Stimulated activated CD8-positive, alpha-beta memory T cell treated with anti-CD3 and anti-CD28 coated beads, Interleukin-15, amount 100 ng/mL, for 48 hours (primary cell): ENCODE data around the gene DDIT4L.
"Not testable (repeated sequence)": the region's sequence is repeated elsewhere in the genome, so short reads cannot be mapped to it uniquely, and the experiment has no call there.

Source experiments
- DNase-seq, 2 donors: peaks; one replicate each; pipeline ENCODE4 v3.0.0-alpha.2; 2020; ENCODE audit warnings: low read depth in 2 of 2

The DDIT4L gene

DNA sequence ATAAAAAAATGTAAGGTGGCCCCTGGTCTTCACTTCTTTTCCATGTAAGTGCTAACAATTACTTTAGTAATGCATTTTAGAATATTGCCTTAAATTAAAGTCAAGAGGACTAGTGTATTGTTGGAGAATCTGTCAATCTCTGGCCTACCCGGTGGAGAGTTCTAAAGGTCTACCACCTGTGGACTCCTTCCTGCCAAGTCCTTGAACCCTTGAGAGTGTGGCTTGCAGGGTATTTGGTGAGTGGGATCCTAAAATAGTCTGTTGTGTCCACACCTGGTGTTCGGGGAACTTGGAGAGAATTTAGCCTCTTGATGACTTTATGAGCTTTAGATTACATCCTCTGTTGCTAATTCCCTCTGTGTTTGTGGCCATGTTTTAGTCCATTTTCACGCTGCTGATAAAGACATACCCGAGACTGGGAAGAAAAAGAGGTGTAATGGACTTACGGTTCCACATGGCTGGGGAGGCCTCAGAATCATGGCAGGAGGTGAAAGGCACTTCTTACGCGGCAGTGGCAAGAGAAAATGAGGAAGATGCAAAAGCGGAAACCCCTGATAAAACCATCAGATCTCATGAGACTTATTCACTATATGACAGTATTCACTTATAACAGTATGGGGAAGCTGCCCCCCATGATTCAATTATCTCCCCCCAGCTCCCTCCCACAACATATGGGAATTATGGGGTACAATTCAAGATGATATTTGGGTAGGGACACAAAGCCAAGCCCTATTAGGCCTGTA lies 23.8 kb downstream of the DDIT4L start:
- no peak for DNase-seq

DNA sequence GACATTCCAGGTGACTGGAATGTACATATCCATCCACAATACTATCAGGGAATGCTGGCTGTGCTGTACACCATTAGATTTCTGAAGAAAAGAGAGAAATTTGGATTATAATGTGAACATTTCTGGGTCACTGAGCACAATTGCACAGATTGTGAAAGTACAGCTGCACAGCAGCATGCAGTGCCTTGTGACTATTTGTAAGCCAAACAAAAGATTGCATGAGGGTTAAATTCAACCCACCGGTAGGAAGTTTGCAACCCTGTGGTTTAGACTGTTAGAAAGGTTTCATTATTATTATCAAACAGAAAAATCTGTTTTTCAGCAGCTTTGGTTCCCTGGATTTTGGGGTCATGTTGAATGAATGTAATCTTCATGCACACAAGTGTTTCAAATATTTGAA lies 24.5 kb downstream of the DDIT4L start:
- no peak for DNase-seq

DNA sequence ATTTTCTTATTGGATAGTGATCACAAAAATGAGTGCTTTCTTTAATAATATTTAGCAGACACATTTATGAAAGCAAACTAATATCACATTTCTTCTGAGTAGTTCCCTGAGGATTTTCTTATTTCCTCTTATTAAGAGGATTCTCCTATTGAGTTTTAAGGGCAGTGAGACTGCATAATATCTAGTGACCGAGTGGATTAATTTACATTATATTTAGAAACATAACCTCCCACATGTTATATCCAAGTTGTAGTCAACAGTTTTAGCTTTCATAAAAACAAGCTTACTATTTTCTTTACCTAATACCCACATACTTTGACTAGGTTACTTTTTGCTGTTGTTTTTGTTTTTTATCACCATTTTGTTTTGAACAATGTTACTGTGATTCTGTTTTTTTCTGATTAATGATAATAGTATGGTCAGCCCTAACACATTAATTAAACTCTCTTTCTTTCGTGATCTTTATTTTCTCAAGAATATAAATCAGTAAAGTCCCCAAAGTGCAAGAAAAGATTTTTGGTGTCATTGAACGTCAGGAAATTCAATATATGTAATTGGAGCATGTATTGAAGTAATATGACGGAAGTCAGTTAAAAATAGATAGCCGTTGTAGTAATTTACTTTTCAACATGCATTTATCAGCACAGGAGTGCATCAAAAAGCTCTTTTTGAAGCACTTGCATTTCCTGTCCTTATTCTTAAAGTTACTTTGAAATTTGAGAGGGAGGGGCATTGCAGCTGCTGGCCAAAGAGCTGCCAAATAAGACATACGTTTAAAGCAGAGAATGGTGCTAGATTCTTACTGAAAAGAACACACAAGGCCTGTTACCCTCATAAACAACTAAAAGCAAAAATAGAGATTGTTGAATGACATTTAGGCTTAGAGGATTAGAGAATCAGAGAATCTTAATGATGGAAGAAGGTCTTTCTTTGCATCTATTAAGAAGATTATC lies 25.2 kb downstream of the DDIT4L start:
- DNase-seq = no peak

DNA sequence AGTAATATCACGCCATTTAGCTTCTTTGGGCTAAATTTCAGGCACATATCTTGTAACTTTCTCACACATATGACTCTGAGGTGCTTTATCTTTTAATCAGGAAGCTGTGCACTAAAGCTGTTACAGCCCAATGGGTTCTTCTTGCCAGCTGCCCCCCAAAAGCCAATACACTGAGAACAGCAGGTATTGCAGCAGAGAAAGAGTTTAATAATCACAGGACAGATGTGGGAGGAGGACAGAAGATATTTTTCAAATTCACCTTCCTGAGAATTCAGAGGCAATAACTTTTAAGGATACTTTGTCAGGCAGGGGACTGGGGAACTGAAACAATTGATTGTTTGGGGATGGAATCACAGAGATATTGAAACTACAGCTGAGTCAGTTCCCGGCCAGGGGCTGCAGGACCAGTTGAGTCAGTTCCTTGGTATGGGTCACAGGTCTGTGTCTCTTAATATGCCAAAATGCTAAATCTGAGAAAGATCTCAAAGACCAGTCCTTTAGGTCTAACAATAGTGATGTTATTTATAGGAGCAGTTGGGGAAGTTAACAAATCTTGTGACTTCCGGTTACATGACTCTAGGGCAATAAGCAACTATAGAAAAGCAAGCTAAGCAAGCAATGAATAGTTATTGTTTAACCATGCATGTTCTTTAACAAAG lies 28.1 kb downstream of the DDIT4L start:
- DNase-seq = no peak

DNA sequence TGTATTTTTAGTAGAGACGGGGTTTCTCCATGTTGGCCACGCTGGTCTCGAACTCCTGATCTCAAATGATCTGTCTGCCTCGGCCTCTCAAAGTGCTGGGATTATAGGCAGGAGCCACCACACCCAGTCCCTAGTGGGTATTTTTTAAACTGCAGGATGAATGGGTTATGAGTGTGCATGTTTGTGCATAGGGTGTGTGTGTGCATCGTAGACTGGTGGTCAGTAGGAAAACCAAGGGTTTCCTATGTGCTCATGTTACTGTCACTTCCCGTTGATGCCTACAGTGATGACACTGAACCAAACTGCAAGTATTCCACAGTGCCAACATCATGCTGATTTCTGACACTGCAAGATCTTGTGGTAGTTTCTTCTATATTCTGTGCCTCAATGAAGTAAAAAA lies 41.1 kb downstream of the DDIT4L start:
- DNase-seq = no peak

DNA sequence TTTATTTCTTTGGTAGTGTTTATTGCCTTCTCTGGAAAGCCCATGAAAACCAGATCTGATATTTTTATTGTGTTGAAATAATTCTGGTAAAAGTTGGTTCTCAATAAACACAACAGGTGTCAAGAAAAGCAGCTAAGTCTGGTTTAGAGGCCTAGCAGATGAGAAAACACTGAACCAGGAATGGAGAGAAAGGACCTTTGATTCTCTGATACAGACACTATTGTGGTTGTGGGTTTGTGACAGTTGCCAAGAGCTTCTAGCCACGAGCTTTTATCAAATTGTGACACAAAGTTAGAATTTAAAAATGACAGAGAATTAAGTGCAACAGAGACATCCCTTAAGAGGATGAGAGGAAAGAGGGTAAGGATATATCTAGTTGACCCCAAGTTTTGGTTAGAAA lies 42.6 kb downstream of the DDIT4L start:
- no peak for DNase-seq

DNA sequence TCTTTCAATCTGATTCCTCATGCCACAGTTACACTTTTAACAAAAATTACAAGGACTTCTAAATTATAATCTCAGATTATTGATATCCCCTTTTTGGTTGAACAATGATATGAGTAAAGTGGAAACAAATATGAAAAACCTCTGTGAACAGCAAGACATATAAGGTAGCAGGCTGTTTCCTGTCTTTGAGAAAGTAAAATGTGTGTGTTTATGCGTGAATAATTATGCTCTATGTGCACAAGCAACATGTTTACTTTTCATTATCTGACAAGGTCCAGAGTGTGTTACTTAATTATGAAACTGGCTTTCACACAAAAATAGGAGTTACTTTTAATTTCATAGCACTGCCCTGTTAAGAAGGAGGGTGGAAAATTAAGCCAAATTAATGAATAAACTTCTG lies 43.1 kb downstream of the DDIT4L start:
- DNase-seq = no peak

DNA sequence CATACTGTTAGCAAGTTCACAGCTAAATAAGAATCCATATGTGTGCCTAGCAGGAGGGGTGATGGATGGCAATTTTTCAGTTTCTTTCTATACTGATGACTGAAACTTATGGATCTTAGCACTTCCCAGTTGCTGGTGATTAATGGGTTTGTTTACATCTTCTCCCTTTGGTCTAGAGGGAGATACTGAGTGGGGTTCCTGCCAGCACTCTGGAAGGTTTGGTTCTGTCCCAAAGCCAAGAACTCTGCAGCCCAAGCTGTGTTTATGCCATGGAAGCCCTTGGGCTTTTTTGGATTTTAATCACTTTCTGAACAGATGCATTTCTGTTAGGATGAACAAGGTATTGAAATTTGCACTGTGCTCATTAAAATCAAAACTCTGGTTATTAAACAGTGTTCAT lies 43.5 kb downstream of the DDIT4L start:
- DNase-seq = no peak

DNA sequence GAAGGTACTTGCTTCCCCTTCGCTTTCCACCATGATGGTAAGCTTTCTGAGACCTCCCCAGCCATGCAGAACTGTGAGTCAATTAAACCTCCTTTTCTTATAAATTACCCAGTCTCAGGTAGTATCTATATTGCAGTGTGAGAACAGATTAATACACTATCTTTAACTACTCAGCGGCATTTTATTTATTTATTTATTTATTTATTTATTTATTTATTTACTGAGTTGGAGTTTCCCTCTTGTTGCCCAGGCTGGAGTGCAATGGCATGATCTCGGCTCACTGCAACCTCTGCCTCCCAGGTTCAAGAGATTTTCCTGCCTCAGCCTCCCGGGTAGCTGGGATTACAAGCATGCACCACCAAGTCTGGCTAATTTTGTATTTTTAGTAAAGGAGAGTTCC lies 52.9 kb downstream of the DDIT4L start:
- DNase-seq = not testable (repeated sequence)
